Measurements from ENCODE around the gene OSCP1.

OSCP1 gene

GRCh38 chr1:36433102-36433501, 17.1 kb downstream of the OSCP1 start:
- no peak for TF ChIP-seq CTCF (conservative IDR thresholded peaks at IDR 0.05; ENCODE audit: low read depth)
- DNase-seq (ENCODE audit: low spot score): no peak
- CTCF ChIA-PET: interaction anchor here (0.7 kb wide), 1 partner anchor 17 kb away, joined by 3 read pairs; the partner anchor contains the start of gene OSCP1
- H3K27ac ChIP-seq: no peak overlapping the region
- POLR2A ChIA-PET (ENCODE audit: low non-redundant PET): no interaction called here

GRCh38 chr1:36432616-36433015, 17.6 kb downstream of the OSCP1 start:
- CTCF ChIA-PET: no interaction called here
- DNase-seq (ENCODE audit: low spot score): no peak
- no peak for TF ChIP-seq CTCF (conservative IDR thresholded peaks at IDR 0.05; ENCODE audit: low read depth)
- no peak overlapping the region for H3K27ac ChIP-seq
- POLR2A ChIA-PET (ENCODE audit: low non-redundant PET): no interaction called here

- TF ChIP-seq CTCF (conservative IDR thresholded peaks at IDR 0.05; ENCODE audit: low read depth): no peak
- H3K27ac ChIP-seq: no peak overlapping the region
- POLR2A ChIA-PET (ENCODE audit: low non-redundant PET): no interaction called here
- peak; percentile 43 for DNase-seq (ENCODE audit: low spot score)
- CTCF ChIA-PET: interaction anchor here (0.6 to 1.1 kb wide), 2 partner anchors 10 to 140 kb away, joined by 4 read pairs; no protein-coding TSS in a partner anchor
Measured at GRCh38 chr1:36425791-36426190, 24.5 kb downstream of the OSCP1 start.

- TF ChIP-seq CTCF (conservative IDR thresholded peaks at IDR 0.05; ENCODE audit: low read depth): no peak
- ChIA-PET CTCF (interaction anchor here (0.5 to 1.5 kb wide), 3 partner anchors 79 to 1485 kb away, joined by 3 to 15 read pairs (median 3); no protein-coding TSS in a partner anchor), POLR2A (ENCODE audit: low non-redundant PET) (no interaction called here)
- no peak for DNase-seq (ENCODE audit: low spot score)
- no peak overlapping the region; the same call in 1 of the 2 replicates for H3K27ac ChIP-seq
Measured at GRCh38 chr1:36421649-36422048, 28.6 kb downstream of the OSCP1 start.

GRCh38 chr1:36420836-36421317, 29.4 kb downstream of the OSCP1 start:
- POLR2A ChIA-PET (ENCODE audit: low non-redundant PET): no interaction called here
- DNase-seq (ENCODE audit: low spot score): peak; percentile 66
- H3K27ac ChIP-seq: peak overlapping the region; percentile 49
- CTCF ChIA-PET: interaction anchor here (0.5 to 2.0 kb wide), 5 partner anchors 23 to 1486 kb away, joined by 3 to 17 read pairs (median 5); partner anchors contain the start of gene LSM10
- peak; percentile 93 for TF ChIP-seq CTCF (conservative IDR thresholded peaks at IDR 0.05; ENCODE audit: low read depth)

GRCh38 chr1:36420409-36420808, 29.8 kb downstream of the OSCP1 start:
- CTCF ChIA-PET: interaction anchor here (0.6 to 2.0 kb wide), 4 partner anchors 23 to 131 kb away, joined by 3 to 17 read pairs (median 4); partner anchors contain the start of gene LSM10

More at GRCh38 chr1:36420409-36420808, 29.8 kb downstream of the OSCP1 start:
- POLR2A ChIA-PET (ENCODE audit: low non-redundant PET): no interaction called here
- no peak overlapping the region; the same call in 1 of the 2 replicates for H3K27ac ChIP-seq
- DNase-seq (ENCODE audit: low spot score): no peak
- no peak for TF ChIP-seq CTCF (conservative IDR thresholded peaks at IDR 0.05; ENCODE audit: low read depth)

Data from RWPE1 (cell line).